Embryonic facial prominence (tissue), 1 donor: ENCODE measurements around the gene CUX1.
"Not testable (repeated sequence)": the region's sequence is repeated elsewhere in the genome, so short reads cannot be mapped to it uniquely, and the experiment has no call there.

ENCODE experiments used
- DNase-seq: peaks from one replicate; pipeline ENCODE4 v3.0.0-alpha.2; 2016; ENCODE audit errors: extremely low spot score

Gene CUX1

GRCh38 chr7:102182016-102182415, 364.6 kb downstream of the CUX1 start:
- no peak for DNase-seq

- DNase-seq, result not testable (repeated sequence)
Observed at GRCh38 chr7:102183848-102184247, 366.4 kb downstream of the CUX1 start.

GRCh38 chr7:102184303-102184702, 366.9 kb downstream of the CUX1 start:
- DNase-seq, result no peak

GRCh38 chr7:102185796-102186195, 368.4 kb downstream of the CUX1 start:
- no peak for DNase-seq

- no peak for DNase-seq
Observed at GRCh38 chr7:102186306-102186705, 368.9 kb downstream of the CUX1 start.

GRCh38 chr7:102188746-102189145, 371.3 kb downstream of the CUX1 start:
- no peak for DNase-seq

- DNase-seq, result no peak
Observed at GRCh38 chr7:102189756-102190155, 372.3 kb downstream of the CUX1 start.

- no peak for DNase-seq
Observed at GRCh38 chr7:102190776-102191350, 373.4 kb downstream of the CUX1 start.

- no peak for DNase-seq
Observed at GRCh38 chr7:102191556-102192379, 374.3 kb downstream of the CUX1 start.

- no peak for DNase-seq
Observed at GRCh38 chr7:102192790-102193189, 375.4 kb downstream of the CUX1 start.

GRCh38 chr7:102193806-102194205, 376.4 kb downstream of the CUX1 start:
- DNase-seq, result no peak

GRCh38 chr7:102195361-102195760, 377.9 kb downstream of the CUX1 start:
- DNase-seq, result no peak

- DNase-seq, result no peak
Observed at GRCh38 chr7:102196028-102196427, 378.6 kb downstream of the CUX1 start.

- DNase-seq, result no peak
Observed at GRCh38 chr7:102197161-102197560, 379.7 kb downstream of the CUX1 start.

- DNase-seq, result no peak
Observed at GRCh38 chr7:102197599-102197998, 380.2 kb downstream of the CUX1 start.

- no peak for DNase-seq
Observed at GRCh38 chr7:102198417-102198956, 381.1 kb downstream of the CUX1 start.

- DNase-seq, result no peak
Observed at GRCh38 chr7:102201576-102201975, 384.1 kb downstream of the CUX1 start.

- no peak for DNase-seq
Observed at GRCh38 chr7:102202556-102202955, 385.1 kb downstream of the CUX1 start.

GRCh38 chr7:102203218-102203617, 385.8 kb downstream of the CUX1 start:
- DNase-seq, result no peak

GRCh38 chr7:102204212-102204611, 386.8 kb downstream of the CUX1 start:
- DNase-seq, result no peak

- DNase-seq, result no peak
Observed at GRCh38 chr7:102205915-102206314, 388.5 kb downstream of the CUX1 start.

GRCh38 chr7:102208826-102209225, 391.4 kb downstream of the CUX1 start:
- no peak for DNase-seq

GRCh38 chr7:102210787-102211186, 393.4 kb downstream of the CUX1 start:
- no peak for DNase-seq
